ENCODE results near the gene CCDC137. TPM values are rescaled to one million over a fixed set of nuclear protein-coding genes. Genes with fewer than 3 reads are reported as not detected.

CCDC137 gene
- total and polyA plus RNA-seq, 2 of the 13 experiments (the other 11 are each of a cell fraction or from before 2014, with no cell fraction given): 14.6 to 39.1 TPM

DNA sequence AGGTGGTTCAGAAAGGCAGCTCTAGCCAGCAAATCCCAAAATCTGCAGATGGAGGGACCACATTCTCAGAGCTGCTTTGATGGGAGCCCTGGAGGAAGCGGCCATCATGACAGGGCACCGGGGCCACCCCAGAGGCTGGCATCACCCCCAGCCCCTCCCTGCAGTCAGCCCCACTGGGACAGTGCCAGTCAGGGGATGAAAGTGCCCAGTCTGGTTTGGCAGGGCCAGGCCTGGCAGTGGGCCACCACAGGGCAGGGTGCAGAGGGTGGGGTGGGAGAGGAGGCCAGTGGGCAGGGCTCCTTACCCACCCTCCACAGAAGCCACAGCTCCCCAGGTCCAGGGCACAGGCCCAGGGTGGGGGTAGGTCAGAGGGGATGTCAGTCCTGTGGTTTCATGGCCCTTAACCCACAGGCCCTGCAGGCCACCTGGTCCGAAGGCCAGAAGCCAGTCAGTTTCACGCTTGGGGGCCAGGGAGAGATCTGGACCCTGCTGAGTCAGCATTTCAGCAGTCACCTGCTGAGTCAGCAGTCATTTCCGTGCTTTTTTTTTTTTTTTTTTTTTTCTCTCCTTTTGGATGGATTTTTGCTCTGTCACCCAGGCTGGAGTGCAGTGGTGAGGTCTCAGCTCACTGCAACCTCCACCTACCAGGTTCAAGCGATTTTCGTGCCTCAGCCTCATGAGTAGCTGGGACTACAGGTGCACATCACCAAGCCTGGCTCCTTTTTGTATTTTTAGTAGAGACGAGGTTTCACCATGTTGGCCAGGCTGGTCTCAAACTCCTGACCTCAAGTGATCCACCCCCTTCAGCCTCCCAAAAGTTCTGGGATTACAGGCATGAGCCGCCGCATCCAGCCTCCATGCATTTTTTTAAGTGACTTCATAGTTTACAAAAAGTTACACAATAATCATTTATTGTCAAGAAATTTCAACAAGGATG, 55.9 kb downstream of the CCDC137 start (continued):
- TF ChIP-seq, protein P1, sequence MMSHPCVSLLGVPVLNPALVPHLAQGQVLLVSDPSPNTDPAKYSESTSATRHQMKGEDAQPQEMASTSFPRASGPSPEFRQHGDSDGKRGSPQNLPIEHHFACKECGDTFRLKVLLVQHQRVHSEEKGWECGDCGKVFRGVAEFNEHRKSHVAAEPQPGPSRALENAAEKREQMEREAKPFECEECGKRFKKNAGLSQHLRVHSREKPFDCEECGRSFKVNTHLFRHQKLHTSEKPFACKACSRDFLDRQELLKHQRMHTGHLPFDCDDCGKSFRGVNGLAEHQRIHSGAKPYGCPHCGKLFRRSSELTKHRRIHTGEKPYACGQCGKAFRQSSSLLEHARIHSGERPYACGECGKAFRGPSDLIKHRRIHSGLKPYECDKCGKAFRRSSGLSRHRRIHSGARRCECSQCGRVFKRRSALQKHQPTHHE (CRISPR knock-in tag; IDR thresholded peaks at IDR 0.05; ENCODE audit: borderline replicate concordance): 0 out of 2 replicates have a peak, but pooled peaks have one; percentile 24
- TF ChIP-seq ZBTB1 (CRISPR knock-in tag; IDR thresholded peaks at IDR 0.05; ENCODE audit: borderline replicate concordance) (no peak), ZNF550 (CRISPR knock-in tag; IDR thresholded peaks at IDR 0.05; ENCODE audit: borderline replicate concordance) (0 out of 2 replicates have a peak, but pooled peaks have one; percentile 45), MAFG (CRISPR knock-in tag; IDR thresholded peaks at IDR 0.05) (peak; percentile 98), ZNF83 (CRISPR knock-in tag; IDR thresholded peaks at IDR 0.05; ENCODE audit: borderline replicate concordance) (0 out of 2 replicates have a peak, but pooled peaks have one; percentile 68), ZNF563 (CRISPR knock-in tag; IDR thresholded peaks at IDR 0.05) (no peak), ZFP36L2 (CRISPR knock-in tag; IDR thresholded peaks at IDR 0.05) (no peak), MEF2D (CRISPR knock-in tag; IDR thresholded peaks at IDR 0.05) (no peak), ZNF792 (CRISPR knock-in tag; IDR thresholded peaks at IDR 0.05) (no peak), DR1 (CRISPR knock-in tag; IDR thresholded peaks at IDR 0.05) (no peak), RBFOX2 (IDR thresholded peaks at IDR 0.05; ENCODE audit: low read depth, low read length) (peak; percentile 54; the same call in 1 of the 2 replicates), KLF11 (CRISPR knock-in tag; IDR thresholded peaks at IDR 0.05) (0 out of 2 replicates have a peak, but pooled peaks have one; percentile 45), ZNF713 (CRISPR knock-in tag; IDR thresholded peaks at IDR 0.05) (no peak), RCOR2 (CRISPR knock-in tag; IDR thresholded peaks at IDR 0.05) (no peak), TCF7L2 (IDR thresholded peaks at IDR 0.05; ENCODE audit: low read depth, low read length) (no peak), KLF9 (CRISPR knock-in tag; IDR thresholded peaks at IDR 0.05; ENCODE audit: low read depth) (no peak), MED13 (CRISPR knock-in tag; IDR thresholded peaks at IDR 0.05) (no peak), FOXJ3 (CRISPR knock-in tag; IDR thresholded peaks at IDR 0.05; ENCODE audit: borderline replicate concordance) (no peak), NFIC (IDR thresholded peaks at IDR 0.05; ENCODE audit: low read length) (no peak)
- TF ChIP-seq, protein P2, sequence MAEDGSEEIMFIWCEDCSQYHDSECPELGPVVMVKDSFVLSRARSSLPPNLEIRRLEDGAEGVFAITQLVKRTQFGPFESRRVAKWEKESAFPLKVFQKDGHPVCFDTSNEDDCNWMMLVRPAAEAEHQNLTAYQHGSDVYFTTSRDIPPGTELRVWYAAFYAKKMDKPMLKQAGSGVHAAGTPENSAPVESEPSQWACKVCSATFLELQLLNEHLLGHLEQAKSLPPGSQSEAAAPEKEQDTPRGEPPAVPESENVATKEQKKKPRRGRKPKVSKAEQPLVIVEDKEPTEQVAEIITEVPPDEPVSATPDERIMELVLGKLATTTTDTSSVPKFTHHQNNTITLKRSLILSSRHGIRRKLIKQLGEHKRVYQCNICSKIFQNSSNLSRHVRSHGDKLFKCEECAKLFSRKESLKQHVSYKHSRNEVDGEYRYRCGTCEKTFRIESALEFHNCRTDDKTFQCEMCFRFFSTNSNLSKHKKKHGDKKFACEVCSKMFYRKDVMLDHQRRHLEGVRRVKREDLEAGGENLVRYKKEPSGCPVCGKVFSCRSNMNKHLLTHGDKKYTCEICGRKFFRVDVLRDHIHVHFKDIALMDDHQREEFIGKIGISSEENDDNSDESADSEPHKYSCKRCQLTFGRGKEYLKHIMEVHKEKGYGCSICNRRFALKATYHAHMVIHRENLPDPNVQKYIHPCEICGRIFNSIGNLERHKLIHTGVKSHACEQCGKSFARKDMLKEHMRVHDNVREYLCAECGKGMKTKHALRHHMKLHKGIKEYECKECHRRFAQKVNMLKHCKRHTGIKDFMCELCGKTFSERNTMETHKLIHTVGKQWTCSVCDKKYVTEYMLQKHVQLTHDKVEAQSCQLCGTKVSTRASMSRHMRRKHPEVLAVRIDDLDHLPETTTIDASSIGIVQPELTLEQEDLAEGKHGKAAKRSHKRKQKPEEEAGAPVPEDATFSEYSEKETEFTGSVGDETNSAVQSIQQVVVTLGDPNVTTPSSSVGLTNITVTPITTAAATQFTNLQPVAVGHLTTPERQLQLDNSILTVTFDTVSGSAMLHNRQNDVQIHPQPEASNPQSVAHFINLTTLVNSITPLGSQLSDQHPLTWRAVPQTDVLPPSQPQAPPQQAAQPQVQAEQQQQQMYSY (CRISPR knock-in tag; IDR thresholded peaks at IDR 0.05): no peak
- TF ChIP-seq, protein P3, sequence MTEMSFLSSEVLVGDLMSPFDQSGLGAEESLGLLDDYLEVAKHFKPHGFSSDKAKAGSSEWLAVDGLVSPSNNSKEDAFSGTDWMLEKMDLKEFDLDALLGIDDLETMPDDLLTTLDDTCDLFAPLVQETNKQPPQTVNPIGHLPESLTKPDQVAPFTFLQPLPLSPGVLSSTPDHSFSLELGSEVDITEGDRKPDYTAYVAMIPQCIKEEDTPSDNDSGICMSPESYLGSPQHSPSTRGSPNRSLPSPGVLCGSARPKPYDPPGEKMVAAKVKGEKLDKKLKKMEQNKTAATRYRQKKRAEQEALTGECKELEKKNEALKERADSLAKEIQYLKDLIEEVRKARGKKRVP (CRISPR knock-in tag; IDR thresholded peaks at IDR 0.05): no peak; a peak in 1 of 4 replicates
- TF ChIP-seq, protein P4, sequence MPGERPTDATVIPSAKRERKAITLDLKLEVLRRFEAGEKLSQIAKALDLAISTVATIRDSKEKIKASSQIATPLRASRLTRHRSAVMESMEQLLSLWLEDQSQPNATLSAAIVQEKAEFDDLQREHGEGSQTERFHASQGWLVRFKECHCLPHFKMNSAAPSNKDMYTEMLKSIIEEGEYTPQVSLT (CRISPR knock-in tag; IDR thresholded peaks at IDR 0.05; ENCODE audit: borderline replicate concordance, low read depth): no peak
- TF ChIP-seq, protein P5, sequence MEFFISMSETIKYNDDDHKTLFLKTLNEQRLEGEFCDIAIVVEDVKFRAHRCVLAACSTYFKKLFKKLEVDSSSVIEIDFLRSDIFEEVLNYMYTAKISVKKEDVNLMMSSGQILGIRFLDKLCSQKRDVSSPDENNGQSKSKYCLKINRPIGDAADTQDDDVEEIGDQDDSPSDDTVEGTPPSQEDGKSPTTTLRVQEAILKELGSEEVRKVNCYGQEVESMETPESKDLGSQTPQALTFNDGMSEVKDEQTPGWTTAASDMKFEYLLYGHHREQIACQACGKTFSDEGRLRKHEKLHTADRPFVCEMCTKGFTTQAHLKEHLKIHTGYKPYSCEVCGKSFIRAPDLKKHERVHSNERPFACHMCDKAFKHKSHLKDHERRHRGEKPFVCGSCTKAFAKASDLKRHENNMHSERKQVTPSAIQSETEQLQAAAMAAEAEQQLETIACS (CRISPR knock-in tag; IDR thresholded peaks at IDR 0.05): no peak
